Measurements from ENCODE around the gene RBFOX2.
"Not testable (repeated sequence)": the region's sequence is repeated elsewhere in the genome, so short reads cannot be mapped to it uniquely, and the experiment has no call there.

RBFOX2 gene

DNA sequence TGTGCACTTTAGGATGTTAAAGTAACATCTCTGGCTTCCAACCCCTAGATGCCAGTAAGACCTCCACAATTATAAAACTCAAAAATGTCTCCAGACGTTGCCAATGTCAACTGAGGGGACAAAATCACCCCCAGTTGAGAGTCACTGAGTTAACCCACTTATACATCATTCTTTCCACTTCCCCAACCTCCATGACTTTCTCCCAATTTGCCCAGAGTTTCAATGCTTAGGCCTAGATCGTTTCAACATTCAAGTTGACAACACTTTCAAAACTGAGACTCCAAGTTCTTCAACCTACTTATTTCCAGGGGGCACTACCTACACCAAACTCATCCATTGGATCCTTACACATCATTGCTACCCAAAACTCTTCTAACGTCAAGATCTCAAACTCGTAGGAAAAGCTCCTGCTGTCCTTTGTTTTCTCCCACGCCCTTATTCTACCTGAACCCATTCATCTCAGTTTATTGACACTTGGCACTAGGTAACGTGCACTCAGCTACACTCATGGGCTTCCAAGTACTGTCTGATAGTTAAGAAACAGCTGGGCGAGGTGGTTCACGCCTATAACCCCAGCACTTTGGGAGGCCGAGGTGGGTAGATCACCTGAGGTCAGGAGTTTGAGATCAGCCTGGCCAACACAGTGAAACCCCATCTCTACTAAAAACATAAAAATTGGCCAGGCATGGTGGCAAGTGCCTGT is 24.5 kb downstream of the RBFOX2 start:
- no peak for DNase-seq

DNA sequence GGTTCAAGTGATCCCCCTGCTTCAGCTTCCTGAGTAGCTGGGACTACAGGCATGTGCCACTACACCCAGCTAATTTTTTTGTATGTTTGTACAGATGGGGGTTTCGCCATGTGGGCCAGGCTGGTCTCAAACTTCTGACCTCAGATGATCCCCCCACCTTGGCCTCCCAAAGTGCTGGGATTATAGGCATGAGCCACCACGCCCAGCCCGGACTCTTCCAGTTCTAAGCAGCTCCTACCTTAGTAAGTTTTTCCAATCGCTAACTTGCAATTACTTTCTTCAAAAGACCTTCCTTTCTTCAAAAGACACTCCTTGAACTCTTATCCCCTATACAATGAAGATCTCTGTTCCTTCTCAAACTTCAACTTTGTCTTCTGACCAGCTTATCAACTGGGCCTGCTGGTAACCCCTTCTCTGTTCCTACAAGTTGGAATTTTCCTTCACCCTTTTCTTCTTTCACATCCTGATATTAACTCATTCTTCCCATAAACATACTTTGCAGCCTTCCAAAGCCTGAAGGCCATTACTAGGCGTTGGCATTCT is 25.8 kb downstream of the RBFOX2 start:
- DNase-seq = no peak

DNA sequence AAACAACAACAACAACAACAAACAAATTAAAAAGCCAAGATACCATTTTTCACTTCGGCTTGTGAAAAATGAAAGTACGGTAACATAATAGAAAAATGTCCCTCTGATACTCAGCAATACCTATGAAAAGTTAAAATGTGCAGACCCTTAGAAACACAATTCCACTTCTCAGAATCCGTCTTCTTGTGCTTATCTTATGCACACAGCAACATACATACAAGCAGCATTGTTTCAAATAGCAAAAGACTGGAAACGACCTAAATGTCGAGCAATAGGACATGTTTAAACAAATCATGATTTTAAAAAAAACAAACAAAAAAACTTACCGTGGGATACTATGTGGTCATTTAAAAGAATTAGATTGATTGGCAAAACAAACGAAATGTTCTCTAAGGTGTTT is 26.5 kb downstream of the RBFOX2 start:
- DNase-seq = no peak

DNA sequence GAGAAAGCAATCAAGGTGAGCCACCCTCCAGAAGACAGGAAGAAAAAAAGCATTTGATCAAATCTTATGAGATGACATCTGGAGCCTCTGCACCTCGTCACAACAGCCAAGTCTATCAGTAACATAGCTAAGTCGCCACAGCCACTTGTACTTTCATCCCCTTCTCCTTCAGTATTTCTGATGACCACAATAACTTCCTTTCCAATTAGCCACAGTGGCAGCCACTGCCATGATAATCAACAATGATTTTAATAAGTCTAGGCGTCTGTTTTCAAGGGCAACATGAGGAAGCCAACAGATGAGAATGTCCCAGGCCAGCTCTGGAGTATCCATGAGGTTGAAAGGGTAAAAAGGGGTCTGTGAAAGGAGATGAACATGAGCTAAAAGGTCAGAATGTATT is 29.9 kb downstream of the RBFOX2 start:
- no peak for DNase-seq

DNA sequence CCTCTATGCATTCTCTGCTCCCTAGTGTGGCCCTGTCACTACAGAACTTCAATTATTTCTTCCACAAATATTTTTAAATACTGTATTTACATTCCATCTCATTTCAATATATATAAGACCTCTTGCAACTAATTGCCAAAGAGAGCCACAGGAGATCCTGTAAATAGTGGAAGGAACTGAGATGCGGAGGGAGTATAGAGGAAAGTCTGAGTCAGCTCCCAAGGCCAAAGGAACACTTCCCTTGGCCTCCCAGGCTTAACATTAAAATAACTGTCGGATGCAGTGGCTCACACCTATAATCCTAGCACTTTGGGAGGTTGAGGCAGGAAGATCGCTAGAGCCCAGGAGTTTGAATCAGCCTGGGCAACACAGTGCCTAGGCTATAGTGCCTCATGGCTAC is 31.2 kb downstream of the RBFOX2 start:
- no peak for DNase-seq

DNA sequence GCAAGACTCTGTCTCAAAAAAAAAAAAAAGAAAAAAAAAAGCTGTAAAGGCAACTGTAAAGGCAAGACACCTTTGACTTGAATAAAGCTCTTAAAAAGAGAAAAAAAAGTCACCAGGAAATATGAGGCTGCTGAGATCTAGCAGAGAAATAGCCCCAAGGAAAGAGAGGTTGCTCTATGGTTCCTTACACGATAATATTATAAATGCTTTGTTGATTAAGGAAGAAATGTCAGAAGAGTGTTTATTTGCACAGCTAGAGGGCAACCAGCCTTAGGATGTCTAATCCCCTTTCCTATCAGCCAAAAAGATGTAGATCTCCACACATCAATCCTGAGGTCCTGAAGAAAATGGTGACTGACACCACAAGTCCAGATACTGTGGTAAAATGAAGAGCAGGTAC is 32.0 kb downstream of the RBFOX2 start:
- DNase-seq = no peak

DNA sequence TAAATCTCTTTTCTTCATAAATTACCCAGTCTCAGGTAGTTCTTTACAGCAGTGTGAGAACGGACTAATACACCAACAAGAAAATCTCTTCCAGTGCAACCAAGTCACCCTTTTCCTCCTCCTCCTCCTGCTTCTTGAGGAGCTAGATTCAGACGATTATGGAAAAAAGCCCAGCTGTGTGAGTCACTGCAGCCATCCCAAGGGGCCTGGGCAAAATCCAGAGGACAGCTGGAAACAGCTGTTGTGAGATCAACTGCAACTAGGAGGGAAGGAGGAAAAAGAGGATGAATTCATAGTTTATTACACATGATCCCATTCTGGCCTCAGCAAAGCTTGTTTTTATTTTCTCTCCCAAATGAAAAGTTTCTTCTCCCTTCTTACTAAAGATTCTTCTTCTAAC is 32.9 kb downstream of the RBFOX2 start:
- no peak for DNase-seq

DNA sequence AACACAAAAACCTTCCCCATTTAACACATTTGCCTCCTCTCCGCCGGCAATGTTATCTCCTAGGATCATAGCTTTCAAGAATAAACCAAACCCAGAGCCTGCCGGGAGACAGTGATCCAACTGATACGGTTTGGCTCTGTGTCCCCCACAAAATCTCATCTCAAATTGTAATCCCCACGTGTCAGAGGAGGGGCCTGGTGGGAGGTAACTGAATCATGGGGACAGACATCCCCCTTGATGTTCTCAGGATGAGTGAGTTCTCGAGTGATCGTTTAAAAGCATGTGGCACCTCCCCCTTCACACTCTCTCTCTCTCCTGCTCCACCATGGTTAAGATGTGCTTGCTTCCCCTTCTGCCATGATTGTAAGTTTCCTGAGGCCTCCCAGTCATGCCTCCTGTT is 33.3 kb downstream of the RBFOX2 start:
- DNase-seq = no peak

DNA sequence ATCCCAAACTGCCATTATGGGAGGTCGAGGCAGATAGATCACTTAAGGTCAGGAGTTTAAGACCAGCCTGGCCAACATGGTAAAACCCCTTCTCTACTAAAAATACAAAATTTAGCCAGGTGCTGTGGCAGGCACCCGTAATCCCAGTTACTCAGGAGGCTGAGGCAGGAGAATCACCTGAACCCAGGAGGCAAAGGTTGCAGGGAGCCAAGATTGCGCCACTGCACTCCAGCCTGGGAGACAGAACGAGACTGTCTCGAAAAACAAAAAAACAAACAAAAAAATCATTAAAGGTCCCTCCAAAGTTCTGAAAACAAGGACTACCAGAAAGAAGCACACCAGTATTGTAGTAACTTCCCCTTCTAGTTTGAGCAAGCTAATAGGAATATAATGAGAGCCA is 34.9 kb downstream of the RBFOX2 start:
- not testable (repeated sequence) for DNase-seq

DNA sequence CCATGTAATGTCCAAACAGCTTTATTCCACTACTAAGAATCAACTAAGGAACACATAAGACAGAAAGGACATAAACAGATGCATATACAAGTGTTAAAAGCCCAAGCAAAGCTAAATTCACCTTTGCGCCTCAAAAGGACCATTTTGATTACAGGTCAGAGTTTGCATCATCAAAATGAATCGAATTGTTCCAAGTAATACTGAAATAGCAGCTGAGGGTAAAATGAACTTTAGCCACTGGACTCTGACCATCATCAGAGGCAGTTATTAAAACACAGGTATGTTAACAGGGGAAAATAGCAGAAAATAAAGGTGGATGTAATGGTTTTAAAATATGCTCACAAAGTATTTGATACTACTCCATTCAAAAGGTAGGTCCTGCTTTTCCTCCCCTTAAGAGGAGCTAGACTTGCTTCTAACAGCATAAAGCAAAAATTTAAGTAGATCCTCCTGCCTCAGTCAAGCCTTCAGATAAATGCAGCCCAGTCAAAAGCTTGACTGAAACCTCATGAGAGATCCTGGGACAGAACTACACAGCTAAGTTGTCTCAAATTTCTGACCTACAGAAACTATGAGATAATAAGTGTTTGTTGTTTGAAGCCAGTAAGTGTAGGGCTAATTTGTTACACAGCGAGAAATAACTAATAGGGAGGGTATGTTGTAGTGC is 35.4 kb downstream of the RBFOX2 start:
- DNase-seq = no peak

DNA sequence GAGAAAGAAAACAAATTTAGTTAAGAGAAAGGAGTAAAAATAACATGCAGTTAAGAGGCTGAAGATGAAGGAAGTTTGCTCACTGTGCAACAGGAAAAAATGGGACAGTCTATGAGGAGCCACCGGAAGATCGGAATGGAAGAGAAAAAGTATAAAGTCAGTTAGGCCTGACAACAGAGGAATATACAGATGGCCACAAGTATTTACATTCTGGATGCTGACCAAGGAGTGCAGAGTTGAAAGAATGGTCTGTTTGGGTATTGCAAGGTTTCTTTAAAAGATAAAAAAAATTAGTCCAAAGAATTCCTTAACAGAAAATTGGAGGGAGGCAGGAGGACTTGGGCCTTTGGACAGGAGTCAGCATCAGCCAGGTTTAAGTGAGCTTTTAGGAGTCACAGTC is 37.5 kb downstream of the RBFOX2 start:
- DNase-seq = no peak

DNA sequence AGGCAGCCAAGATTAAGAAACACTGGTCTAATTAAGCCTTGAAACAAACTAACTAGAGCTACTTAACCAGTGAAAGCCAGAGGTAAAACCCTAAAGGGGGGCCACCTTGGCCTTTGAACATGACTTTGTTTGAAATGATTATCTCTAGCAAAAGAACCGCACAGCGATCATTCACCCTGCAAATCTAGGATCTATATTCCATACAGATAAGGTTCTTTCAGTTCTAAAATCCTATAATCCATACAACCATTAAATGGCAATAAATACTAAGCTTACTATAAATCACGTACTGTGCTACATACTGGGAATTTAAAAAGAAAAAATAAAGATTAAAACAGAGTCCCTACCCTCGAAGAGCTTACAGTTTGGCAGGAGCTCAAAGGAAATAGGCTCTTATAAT is 40.6 kb downstream of the RBFOX2 start:
- DNase-seq = no peak

DNA sequence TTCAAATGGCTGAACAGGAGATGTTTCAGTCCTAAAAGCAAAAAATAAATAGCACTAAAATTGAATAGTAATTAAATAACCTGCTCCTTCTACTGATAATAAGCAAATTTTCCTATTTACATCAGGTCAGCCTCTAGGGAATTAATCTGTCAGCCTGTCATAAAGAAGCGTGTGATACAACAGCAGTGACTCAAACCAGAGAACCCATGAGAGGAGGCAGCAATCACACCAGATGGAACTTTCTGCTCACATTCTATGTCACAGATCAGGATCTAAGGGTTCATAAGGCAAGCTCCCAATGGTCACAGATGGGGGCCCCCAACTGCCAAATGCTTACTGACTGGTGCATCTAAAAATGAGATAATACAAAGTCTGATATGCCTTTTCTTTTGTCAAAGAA is 41.1 kb downstream of the RBFOX2 start:
- DNase-seq = peak; percentile 82

DNA sequence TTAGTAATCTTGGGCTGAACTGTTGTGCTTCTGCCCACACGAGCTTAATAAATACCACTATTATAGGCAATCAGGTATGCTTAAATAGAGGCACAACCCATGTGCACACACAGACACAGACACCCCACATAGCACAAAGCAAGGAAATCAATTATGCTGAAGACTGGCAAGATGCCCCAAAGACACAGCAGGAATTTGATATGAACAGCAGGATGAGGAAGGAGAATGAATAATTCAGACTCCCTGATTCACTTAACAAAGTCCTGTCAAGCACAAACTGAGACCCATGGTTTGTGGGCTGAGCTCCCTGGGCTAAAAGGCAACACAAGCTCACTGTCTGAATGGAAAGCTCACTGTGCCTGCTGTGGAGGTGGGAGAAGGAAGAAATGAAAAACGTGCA is 42.5 kb downstream of the RBFOX2 start:
- peak; percentile 35 for DNase-seq

DNA sequence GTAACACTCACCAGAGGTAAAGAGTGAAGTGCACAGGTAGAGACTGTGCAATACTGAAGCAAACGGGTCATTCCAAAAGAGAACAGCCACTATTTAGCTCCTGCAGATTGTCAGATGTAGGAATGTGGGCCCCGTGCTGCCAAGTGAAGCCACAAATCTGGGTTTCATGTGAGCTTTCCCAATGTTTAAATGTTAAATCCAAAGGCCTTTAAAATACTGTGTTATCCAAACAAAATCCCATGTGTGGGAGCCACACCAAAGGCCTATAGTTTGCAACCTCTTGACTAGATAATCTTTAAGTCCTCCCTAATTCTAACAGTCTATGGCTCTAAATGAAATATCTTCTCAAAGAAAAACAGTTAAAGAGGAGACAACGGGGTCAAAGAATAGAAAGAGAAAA is 43.3 kb downstream of the RBFOX2 start:
- no peak for DNase-seq

DNA sequence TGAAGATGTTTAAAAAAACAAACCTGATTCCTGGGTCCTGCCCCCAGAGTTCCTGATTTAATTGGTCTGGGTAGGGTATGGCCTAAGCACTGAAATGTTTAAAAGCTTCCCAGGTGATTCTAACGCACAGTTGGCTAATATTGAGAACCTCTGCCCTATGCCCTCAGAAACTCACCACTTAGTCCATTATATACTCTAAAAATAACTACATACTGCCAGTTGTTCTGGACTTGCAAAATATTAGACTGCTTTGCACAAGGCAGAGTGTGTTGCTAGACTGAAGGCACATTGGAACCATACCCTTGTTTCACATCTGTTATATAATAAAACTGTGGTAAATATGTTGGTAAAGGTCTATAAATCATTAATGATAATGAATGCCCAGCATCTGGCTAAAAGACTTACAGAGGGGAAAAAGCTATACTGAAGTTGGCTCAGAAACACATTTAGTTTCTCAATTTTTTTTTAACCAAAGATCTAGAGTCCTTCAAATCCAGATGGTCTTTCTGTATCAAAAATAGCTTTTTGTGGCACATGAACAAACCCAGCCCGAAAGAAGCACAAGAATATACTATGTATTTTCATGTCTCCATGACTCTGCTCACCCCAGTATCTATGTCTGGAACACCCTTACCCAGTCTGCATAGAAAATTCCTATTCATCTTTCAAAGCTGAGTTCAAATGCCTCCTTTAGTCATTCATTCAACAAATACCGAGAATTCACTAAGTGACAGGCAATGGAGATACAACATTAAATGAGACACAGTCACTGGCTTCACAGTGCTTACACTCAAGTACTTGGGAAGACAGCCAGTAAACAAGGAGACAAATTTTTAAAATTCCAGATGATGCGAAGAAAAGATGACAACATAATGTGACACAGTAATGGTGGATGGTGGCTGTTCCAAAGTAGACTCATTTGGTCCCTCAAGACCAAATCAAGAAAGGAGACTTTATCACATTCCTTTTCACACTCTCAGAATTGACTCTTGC is 44.1 kb downstream of the RBFOX2 start:
- peak; percentile 52 for DNase-seq

DNA sequence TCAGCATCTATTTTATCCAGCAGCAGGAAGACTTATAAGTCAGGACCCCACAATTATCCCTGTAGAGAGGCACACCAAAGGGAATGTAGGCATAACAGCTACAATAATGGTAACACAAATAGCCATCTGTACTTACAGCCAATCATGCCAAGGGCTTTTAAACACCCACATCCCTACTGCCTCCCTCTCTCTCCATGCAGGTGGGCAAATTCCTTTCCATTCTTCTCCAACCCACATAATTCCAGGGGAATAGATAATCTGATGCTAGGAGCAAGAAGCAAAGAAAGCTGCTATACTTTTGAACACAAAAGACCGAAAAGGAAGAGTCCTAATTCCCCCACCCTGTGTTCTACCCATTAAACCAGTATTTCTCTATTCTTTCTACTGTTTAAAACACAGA is 46.7 kb downstream of the RBFOX2 start:
- DNase-seq = no peak

DNA sequence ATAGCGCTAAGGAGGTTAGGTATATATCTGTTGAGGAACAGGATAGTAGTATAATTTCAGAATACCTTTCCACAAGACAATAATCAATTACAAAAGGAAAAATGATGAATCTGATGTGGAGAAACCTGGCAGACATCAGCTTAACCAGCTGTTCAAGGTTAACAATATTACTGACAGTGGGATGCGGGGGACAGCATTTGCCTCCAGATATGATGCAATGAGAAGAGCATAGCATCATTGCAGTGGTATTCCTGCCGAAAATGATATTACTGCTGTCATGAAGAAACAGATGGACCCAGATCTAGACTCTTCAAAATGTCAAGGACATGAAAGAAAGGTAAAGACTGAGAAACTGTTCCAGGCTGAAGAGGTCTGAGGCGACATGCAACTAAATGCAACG is 49.7 kb downstream of the RBFOX2 start:
- no peak for DNase-seq

DNA sequence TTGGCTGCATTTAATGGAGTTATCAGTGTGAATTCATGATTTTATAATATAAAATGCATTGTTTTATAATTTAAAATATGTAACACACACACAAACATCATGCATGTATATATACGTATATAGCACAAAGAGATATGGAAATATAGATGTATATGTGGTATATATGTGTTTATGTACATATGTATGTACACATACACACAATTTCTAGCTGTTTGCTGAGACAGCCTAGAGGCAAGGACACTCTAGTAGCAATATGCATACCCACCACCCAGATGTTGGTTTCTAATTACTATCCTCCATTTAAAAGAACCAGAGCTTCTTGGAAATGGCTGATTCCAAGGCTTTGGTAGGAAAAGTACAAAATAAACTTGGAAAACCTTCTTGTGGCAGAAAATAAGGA is 50.4 kb downstream of the RBFOX2 start:
- no peak for DNase-seq

DNA sequence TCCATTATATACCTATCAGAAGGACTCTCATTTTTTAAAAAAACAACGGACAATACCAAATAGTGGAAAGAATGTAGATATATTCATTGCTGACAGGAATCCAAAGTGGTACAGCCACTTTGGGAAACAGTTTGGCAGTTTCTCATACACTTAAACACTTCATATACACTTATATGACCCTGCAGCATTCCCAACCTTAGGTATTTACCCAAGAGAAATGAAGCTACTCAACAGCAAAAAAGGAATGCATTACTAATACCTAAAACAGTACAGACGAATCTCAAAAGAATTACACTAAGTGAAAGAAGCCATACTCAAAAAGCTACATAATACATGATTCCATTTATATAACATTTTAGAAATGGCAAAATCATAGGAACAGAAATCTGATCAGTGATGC is 51.5 kb downstream of the RBFOX2 start:
- no peak for DNase-seq

DNA sequence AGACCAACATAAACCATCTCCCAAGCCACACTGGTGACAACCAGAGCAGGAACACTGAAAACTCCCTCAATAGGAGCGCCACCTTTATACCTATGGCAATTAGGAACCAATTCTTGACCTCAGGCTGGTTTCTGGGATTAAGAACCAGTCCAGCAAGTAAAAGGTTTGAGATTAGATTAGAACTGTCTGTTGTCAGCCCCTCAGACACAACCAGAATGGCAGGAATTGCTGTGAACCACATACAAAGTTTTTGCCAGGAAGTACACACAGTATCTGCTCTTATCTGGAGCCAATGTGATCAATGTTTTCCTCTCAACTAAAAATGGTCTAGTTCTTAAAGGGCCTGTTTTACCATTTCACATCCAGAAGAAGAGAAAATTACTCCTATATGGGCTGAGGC is 55.2 kb downstream of the RBFOX2 start:
- DNase-seq = no peak

DNA sequence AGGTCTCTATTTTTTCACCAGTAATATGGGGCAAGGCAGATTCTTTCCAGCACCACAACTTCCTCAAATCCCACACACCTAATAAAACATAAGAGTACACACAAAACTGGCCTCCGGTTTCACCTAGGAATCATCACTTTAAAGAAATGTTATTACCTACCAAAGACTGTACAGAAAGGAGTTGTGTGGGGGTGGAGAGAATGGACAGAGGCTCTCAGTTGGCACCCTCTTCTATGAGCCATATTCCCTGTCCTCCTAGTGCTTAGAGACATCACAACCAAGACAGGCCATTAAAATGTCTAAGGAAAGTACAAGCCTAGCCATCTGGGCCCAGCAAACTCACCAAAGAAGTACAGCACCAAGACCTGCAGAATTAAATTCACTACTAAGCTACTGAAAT is 56.1 kb downstream of the RBFOX2 start:
- peak; percentile 7 for DNase-seq

DNA sequence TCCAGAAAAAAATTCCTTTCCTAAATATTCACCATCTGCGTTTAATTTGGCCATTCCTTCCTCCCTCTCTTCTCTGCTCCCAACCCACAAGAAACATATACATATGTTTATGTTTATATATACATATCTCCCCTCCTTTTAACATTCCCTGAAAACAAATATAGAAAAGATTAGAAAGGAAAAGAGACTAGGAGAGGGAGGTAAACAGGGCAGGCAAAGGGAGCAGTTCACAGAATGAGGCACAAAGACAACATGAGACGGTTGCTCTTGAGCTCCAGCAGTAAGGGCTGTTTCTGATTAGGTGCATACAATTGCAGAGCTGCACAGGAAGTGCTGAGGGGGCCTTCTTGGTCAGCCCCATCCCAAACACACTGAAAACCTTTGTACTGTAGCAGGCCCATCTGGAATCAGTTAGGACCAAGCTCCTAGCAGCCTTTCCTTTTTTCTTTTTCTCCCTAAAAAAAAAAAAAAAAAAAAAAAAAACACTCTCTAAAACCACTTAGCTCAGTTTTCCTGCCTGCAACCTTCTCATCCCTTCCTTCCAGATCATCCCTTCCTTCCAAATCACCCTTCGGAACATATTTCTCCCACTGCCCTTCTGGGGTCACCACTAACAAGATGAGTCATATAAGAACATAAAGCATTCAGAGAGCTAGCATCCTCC is 57.0 kb downstream of the RBFOX2 start:
- DNase-seq = no peak

Data from DMS 273 treated with DMSO at 0.1 percent for 48 hours (cell line).